HG03571 (cell line): ENCODE data around the gene EYS.
"Not testable (repeated sequence)": the region's sequence is repeated elsewhere in the genome, so short reads cannot be mapped to it uniquely, and the experiment has no call there.

ENCODE experiments used
- ATAC-seq: cut with Tn5 transposase; IDR thresholded peaks from one replicate; pipeline ENCODE4 v1.9.1; 2021; ENCODE audit not compliant: unreplicated experiment

EYS gene

GRCh38 chr6:63773200-63773599, 1933.8 kb downstream of the EYS start:
- ATAC-seq: no peak

- no peak for ATAC-seq
Observed at GRCh38 chr6:63765828-63766227, 1941.2 kb downstream of the EYS start.

DNA sequence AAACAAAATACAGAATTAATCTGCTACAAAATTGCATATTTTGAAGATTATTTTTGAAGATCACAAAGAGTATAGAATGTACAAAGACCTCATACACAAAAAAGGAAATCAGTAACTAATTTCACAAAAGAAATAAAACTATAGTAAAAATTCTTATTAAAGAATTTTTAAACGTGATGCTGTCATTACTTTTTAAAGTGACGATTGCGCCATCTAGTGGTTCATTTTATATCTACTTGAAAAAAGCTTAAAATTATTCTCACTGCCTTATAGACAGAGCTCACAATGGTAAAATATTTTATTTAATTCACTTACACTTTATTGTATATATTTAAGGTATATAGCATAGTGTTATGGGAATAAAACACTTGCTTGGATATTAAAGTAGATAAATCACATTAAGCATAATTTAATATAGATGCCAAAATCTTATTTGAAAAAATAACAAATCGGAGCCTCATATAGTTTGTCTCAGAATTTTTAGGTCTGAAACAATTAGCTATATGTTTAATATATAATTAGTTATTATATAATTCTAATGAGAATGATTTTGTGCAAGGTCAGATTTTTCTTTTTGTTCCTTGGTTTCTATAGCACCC, 1942.6 kb downstream of the EYS start:
- no peak for ATAC-seq

- no peak for ATAC-seq
Observed at GRCh38 chr6:63760199-63760598, 1946.8 kb downstream of the EYS start.

DNA sequence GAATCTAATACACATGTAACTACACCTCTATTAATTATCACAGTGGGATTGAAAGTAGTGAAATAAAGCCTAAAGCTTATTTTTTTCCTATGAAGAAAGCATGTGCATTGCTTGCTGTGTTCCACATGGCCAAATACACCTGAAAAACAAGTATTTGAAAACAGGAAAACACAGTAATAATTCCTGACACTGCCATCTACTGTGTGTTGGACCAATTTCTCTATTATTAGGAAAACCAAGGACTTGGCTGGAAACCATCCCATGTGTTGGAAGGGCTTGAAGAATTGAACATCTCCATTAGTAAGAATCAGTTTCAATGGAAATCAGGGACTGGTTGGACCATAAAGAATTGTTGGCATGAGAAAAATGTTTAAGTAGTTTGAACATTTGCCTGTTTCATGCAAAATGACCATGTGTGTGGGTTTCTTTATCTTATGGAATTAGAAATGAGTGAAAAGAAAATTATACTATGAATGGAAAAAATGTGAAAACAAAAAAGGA, 1947.4 kb downstream of the EYS start:
- no peak for ATAC-seq

DNA sequence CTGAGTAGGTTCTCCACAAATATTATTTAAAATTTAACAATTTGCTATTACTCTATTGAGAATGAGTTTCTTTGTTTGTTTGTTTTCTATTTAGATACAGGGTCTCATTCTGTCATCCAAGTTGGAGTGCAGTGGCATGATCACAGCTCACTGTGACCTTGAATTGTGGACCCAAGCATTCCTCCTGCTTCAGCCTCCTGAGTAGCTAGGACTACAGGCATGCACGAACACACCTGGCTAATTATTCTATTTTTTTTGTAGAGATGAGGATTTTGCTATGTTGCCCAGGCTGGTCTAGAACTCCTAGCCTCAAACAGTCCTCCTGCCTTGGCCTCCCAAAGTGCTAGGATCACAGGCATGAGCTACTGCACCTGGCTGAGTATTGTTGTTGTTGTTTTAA, 1949.2 kb downstream of the EYS start:
- no peak for ATAC-seq

DNA sequence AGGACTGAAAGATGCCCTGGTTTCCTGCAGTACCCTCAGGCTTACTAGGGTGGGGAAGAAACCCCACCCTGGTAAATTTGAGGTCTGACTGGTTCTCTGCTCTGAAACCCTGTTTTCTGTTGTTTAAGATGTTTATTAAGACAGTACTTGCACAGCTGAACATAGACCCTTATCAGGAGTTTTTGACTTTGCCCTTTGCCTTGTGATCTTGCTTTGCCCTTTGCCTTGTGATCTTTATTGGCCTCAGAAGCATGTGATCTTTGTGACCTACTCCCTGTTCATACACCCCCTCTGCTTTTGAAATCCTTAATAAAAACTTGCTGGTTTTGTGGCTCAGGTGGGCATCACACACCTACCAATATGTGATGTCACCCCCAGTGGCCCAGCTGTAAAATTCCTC, 1949.8 kb downstream of the EYS start:
- ATAC-seq: not testable (repeated sequence)

DNA sequence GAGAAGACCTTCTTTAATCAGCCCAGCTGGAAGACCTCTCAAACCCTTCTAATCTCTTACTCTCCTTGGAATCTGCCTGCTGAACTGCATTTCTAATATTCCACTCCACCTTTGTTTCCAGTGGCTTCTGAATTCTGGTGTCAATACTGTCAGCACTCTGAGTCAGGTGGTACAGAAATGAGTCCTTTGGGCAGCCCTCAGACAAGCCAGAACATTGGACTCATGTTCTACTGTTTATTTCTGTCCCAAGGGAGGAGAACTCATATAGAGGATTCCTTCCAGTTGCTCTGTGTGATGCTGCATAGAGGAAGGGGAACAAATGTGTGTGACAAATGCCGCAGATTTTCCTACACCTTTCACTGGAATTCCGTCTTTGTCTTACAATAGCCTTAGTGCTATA, 1956.6 kb downstream of the EYS start:
- no peak for ATAC-seq

GRCh38 chr6:63745784-63746183, 1961.2 kb downstream of the EYS start:
- ATAC-seq: no peak

GRCh38 chr6:63744810-63745209, 1962.2 kb downstream of the EYS start:
- no peak for ATAC-seq

DNA sequence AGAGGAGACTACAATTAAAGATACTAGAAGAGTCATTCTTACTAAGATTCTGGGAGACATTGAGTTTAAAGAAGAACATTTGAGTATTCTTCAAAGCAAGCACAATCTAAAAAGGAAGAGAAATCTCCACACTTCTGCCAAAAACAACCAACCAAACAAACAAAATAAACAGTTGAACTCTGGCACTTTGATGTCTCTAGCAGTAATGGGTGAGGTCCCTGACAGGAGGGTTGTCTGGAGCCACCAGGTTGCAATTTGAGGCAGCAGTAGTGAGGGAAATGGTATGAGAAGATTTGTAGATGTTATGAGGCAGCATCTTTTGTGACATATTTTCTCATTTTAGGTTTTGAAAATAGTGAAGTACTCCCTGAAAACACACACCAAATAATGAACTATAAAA, 1963.3 kb downstream of the EYS start:
- ATAC-seq: no peak

- ATAC-seq: no peak
Observed at GRCh38 chr6:63742060-63742459, 1965.0 kb downstream of the EYS start.

- ATAC-seq: no peak
Observed at GRCh38 chr6:63740709-63741108, 1966.3 kb downstream of the EYS start.

- ATAC-seq: no peak
Observed at GRCh38 chr6:63739094-63739687, 1967.8 kb downstream of the EYS start.

- not testable (repeated sequence) for ATAC-seq
Observed at GRCh38 chr6:63738190-63738589, 1968.8 kb downstream of the EYS start.

DNA sequence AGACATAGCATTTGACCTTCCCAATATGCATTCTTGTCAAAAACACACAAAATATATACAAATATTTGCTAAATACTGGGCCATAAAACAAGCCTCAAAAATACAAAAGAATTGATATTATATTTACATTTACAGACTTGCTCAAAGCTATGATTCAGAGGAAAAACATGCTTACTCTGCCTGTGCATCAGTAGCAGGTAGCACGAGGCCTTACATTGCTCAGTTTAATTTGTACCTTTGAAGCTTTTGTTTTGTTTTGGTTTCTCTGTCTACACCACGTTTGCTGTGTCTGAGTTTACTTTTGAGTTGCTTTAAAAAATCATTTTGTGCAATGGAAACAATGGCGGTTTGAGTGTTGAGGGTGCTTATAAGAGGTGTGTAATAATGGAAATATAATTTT, 1972.1 kb downstream of the EYS start:
- ATAC-seq: no peak

DNA sequence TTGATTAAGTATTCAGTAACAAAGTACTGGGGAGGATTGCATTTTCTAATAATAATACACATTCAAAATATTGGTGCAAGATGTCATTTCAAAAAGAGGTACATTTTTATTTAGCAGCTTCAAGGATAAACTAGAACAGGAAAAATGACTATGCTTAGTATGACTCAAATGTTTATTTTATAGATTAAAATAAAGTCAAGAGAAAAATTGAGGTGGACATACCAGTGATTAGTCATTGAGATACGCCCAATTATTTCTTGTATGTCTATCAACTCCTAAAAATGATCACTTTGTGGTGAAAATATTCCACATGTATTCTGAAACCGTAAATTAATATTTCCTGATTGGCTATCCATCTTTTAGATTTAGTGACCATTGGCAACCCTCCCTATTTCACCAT, 1974.7 kb downstream of the EYS start:
- no peak for ATAC-seq

DNA sequence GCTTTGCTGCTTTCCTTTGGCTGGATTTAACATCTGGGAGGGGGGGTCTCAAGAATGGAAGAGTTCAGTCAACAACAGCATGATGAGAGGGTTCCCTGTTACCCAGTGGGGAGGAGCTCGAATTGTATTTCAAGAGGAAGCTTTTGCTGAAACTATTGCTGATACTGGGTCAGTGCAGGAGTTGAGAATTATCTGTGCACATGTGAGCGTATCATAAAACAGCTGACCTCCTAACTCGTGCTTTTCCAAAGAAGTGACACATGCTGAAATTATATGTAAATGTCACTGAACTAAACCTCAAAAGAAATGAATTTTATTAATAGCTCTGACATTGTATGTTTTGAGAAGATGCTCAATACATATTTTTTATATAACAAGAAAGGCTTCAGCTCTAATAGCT, 1975.1 kb downstream of the EYS start:
- ATAC-seq: no peak

DNA sequence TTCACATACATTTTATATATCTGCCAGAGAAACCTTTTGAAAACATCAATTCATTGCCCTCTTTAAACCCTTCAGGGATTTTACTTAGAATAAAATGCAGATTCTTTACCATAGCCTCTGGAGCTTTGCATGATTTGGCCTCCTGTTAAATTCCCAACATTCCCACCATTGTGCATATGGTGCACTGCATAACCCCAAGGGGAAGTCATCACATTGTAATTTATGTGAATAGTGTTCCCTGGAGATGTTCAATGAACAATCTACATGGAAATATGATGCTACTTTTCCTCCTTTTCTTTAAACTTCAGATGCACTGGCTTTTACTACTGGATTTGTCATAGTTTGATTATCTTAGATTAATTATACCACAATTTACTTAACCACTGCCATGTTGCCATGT, 1976.7 kb downstream of the EYS start:
- ATAC-seq: no peak

DNA sequence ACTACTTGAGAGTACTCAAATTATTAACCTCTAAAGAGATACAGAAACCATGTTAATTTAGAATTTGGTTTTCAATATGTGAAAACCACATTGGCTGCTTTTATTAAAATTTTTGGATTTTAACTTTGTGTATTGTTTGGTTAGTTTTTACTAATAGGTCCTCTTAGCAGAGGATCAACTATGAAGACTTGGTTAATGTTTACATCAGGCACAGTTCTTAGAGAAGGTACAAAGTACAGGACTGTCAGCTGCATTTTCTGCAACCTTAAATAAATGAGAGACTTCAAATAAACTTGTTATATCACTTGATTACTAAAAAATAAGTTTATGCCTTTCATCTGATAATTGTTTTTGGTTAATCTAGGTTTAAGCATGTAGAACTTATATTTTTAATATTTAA, 1982.3 kb downstream of the EYS start:
- no peak for ATAC-seq

- no peak for ATAC-seq
Observed at GRCh38 chr6:63721181-63721580, 1985.8 kb downstream of the EYS start.

DNA sequence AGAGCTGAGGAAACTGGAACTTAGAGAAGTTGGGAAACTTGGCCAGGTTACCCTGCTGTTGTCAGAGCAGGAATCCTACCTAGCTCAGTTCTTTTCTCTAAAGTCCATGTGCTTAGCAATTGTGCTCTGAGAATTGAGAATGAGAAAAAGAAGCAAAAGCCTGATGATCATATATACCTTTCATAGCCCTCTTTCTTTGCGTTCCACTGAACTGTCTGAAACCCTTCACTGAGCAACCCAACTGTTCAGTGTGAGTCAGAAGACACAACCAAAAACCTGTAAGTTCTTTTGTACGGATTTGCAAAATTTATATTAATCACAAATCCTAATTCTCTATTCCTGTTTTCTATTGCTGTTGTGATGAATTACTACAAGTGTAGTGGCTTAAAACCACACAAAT, 1990.9 kb downstream of the EYS start:
- no peak for ATAC-seq

GRCh38 chr6:63714091-63714490, 1992.9 kb downstream of the EYS start:
- ATAC-seq: no peak
